Measurements from ENCODE around the gene FAM9C. TPM values are rescaled to one million over a fixed set of nuclear protein-coding genes. Genes with fewer than 3 reads are reported as not detected.

Gene FAM9C
- polyA plus RNA-seq, 1 donor (not counting 4 experiments of a cell fraction or from before 2014, with no cell fraction given) = not detected

GRCh38 chrX:13013363-13014110 is 30.9 kb downstream of the FAM9C start:
- Histone ChIP-seq H3K4me3 (ENCODE audit: control insufficient read depth in 2 of 3, extremely low read depth in 1 of 3, insufficient read depth in 2 of 3, low read depth in 1 of 3, low read length in 3 of 3) (no peak overlapping the region), H3K27me3 (ENCODE audit: control insufficient read depth, extremely low read depth, insufficient read depth, low read length) (no peaks in the 10 kb centered on the region), H3K79me2 (ENCODE audit: control insufficient read depth, insufficient read depth, low read length) (no peaks in the 10 kb centered on the region), H3K4me2 (ENCODE audit: control insufficient read depth, extremely low read depth, insufficient read depth, low read depth, low read length) (no peak overlapping the region), H3K4me1 (ENCODE audit: control insufficient read depth, extremely low read depth, insufficient read depth, low read length) (peaks cover 19% of the 10 kb centered on the region), H3K36me3 (ENCODE audit: control insufficient read depth in 2 of 2, extremely low read depth in 1 of 2, insufficient read depth in 2 of 2, low read length in 2 of 2) (no peaks in the 10 kb centered on the region), H4K20me1 (ENCODE audit: control insufficient read depth, extremely low read depth, insufficient read depth, low read length) (no peaks in the 10 kb centered on the region), H3K9ac (ENCODE audit: control insufficient read depth, extremely low read depth, insufficient read depth, low read length) (no peak overlapping the region), H3K9me1 (ENCODE audit: control insufficient read depth, extremely low read depth, insufficient read depth, low read length) (no peaks in the 10 kb centered on the region), H3K27ac (ENCODE audit: control insufficient read depth, insufficient read depth, low read length) (no peak overlapping the region), H2AFZ (ENCODE audit: control insufficient read depth, low read length) (no peak overlapping the region), H3K9me3 (ENCODE audit: control insufficient read depth, low read depth, low read length) (no peaks in the 10 kb centered on the region)
- TF ChIP-seq EZH2 (IDR thresholded peaks at IDR 0.05; ENCODE audit: low read length) = no peak
- TF ChIP-seq, protein P1, sequence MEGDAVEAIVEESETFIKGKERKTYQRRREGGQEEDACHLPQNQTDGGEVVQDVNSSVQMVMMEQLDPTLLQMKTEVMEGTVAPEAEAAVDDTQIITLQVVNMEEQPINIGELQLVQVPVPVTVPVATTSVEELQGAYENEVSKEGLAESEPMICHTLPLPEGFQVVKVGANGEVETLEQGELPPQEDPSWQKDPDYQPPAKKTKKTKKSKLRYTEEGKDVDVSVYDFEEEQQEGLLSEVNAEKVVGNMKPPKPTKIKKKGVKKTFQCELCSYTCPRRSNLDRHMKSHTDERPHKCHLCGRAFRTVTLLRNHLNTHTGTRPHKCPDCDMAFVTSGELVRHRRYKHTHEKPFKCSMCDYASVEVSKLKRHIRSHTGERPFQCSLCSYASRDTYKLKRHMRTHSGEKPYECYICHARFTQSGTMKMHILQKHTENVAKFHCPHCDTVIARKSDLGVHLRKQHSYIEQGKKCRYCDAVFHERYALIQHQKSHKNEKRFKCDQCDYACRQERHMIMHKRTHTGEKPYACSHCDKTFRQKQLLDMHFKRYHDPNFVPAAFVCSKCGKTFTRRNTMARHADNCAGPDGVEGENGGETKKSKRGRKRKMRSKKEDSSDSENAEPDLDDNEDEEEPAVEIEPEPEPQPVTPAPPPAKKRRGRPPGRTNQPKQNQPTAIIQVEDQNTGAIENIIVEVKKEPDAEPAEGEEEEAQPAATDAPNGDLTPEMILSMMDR (optimal IDR thresholded peaks at IDR 0.05 in 1 of 3, IDR thresholded peaks at IDR 0.05 in 1 of 3, conservative IDR thresholded peaks at IDR 0.05 in 1 of 3; ENCODE audit: extremely low read depth in 1 of 3, insufficient read depth in 2 of 3, low read length in 3 of 3) = no peak
- FAIRE-seq (no peak), DNase-seq (ENCODE audit: low read depth, low spot score) (no peak)
- dilution Hi-C loops (cut with MboI; ENCODE audit: extremely low pct_ligation_motif_present, low sequenced_read_pairs) = no loop called here

- Histone ChIP-seq H3K9ac (ENCODE audit: control insufficient read depth, extremely low read depth, insufficient read depth, low read length) (no peak overlapping the region), H3K79me2 (ENCODE audit: control insufficient read depth, insufficient read depth, low read length) (no peaks in the 10 kb centered on the region), H3K4me3 (ENCODE audit: control insufficient read depth in 2 of 3, extremely low read depth in 1 of 3, insufficient read depth in 2 of 3, low read depth in 1 of 3, low read length in 3 of 3) (no peak overlapping the region), H3K27ac (ENCODE audit: control insufficient read depth, insufficient read depth, low read length) (no peak overlapping the region), H3K9me1 (ENCODE audit: control insufficient read depth, extremely low read depth, insufficient read depth, low read length) (no peaks in the 10 kb centered on the region), H2AFZ (ENCODE audit: control insufficient read depth, low read length) (no peak overlapping the region), H3K36me3 (ENCODE audit: control insufficient read depth in 2 of 2, extremely low read depth in 1 of 2, insufficient read depth in 2 of 2, low read length in 2 of 2) (no peaks in the 10 kb centered on the region), H3K4me2 (ENCODE audit: control insufficient read depth, extremely low read depth, insufficient read depth, low read depth, low read length) (no peak overlapping the region), H3K9me3 (ENCODE audit: control insufficient read depth, low read depth, low read length) (no peaks in the 10 kb centered on the region), H3K27me3 (ENCODE audit: control insufficient read depth, extremely low read depth, insufficient read depth, low read length) (no peaks in the 10 kb centered on the region), H3K4me1 (ENCODE audit: control insufficient read depth, extremely low read depth, insufficient read depth, low read length) (peaks cover 33% of the 10 kb centered on the region), H4K20me1 (ENCODE audit: control insufficient read depth, extremely low read depth, insufficient read depth, low read length) (no peaks in the 10 kb centered on the region)
- FAIRE-seq (no peak), DNase-seq (ENCODE audit: low read depth, low spot score) (no peak)
- no peak for TF ChIP-seq EZH2 (IDR thresholded peaks at IDR 0.05; ENCODE audit: low read length)
- TF ChIP-seq, protein P1 (optimal IDR thresholded peaks at IDR 0.05 in 1 of 3, IDR thresholded peaks at IDR 0.05 in 1 of 3, conservative IDR thresholded peaks at IDR 0.05 in 1 of 3; ENCODE audit: extremely low read depth in 1 of 3, insufficient read depth in 2 of 3, low read length in 3 of 3) = no peak
- dilution Hi-C loops (cut with MboI; ENCODE audit: extremely low pct_ligation_motif_present, low sequenced_read_pairs) = no loop called here
Observed at GRCh38 chrX:13010546-13010945, 33.9 kb downstream of the FAM9C start.
